H1 (cell line): ENCODE measurements around the gene HSD11B1. TPM values are rescaled to one million over a fixed set of nuclear protein-coding genes. Genes with fewer than 3 reads are reported as not detected.

ENCODE experiments used
- CTCF ChIA-PET: fragments of 300-600 bp; sonication (Branson Sonifier 250); formaldehyde crosslinking; loops from one replicate; lab custom pipeline; 2021; ENCODE audit not compliant: partially characterized antibody; lab: Charles Lee
- POLR2A ChIA-PET: fragments of 300-600 bp; sonication (Branson Sonifier 250); formaldehyde crosslinking; loops from one replicate; lab custom pipeline; 2021; ENCODE audit warnings: inconsistent platforms; ENCODE audit not compliant: partially characterized antibody; lab: Charles Lee
- DNase-seq, 2 experiments: peaks; one replicate each; pipeline versions ENCODE4 v3.0.0 to v3.0.0-alpha.2; 2010 to 2022; ENCODE audit warnings: low spot score in 2 of 2, low read depth in 1 of 2, mixed read lengths in 1 of 2
- FAIRE-seq: peaks from 2 replicates; lab custom pipeline; 2011; peaks lifted over from hg19 to GRCh38; lab: Jason Lieb, UNC
- H2AFZ ChIP-seq: 2 replicates; pipeline ENCODE4 v1.8.1; 2012; ENCODE audit warnings: low read length, inconsistent platforms
- H2AK5ac ChIP-seq: 2 replicates; pipeline ENCODE4 v1.6.1; 2013; ENCODE audit warnings: low read depth, low read length
- H2BK120ac ChIP-seq: replicated peaks from 2 replicates; pipeline ENCODE3; 2013; ENCODE audit warnings: low read depth, low read length, inconsistent platforms
- H2BK12ac ChIP-seq: 2 replicates; pipeline ENCODE4 v1.6.1; 2013; ENCODE audit warnings: low read depth, low read length
- H2BK15ac ChIP-seq: 2 replicates; pipeline ENCODE4 v1.6.1; 2013; ENCODE audit warnings: low read length
- H2BK20ac ChIP-seq: 2 replicates; pipeline ENCODE4 v1.6.1; 2013; ENCODE audit warnings: low read length
- H2BK5ac ChIP-seq: 2 replicates; pipeline ENCODE4 v1.6.1; 2013; ENCODE audit warnings: low read depth, low read length
- H3K14ac ChIP-seq: 2 replicates; pipeline ENCODE4 v1.6.1; 2013; ENCODE audit warnings: inconsistent platforms; ENCODE audit not compliant: insufficient read length
- H3K18ac ChIP-seq: 2 replicates; pipeline ENCODE4 v1.6.1; 2013; ENCODE audit warnings: low read length; ENCODE audit errors: extremely low read depth
- H3K23ac ChIP-seq: 2 replicates; pipeline ENCODE4 v1.6.1; 2013; ENCODE audit warnings: inconsistent platforms; ENCODE audit not compliant: insufficient read length
- H3K23me2 ChIP-seq: 2 replicates; pipeline ENCODE4 v1.6.1; 2013; ENCODE audit warnings: low read depth, low read length
- H3K27ac ChIP-seq: 2 replicates; pipeline ENCODE4 v1.6.1; 2011; ENCODE audit warnings: low read depth, low read length, inconsistent platforms
- H3K27me3 ChIP-seq, 4 experiments: replicated peaks in 1 of 4; 1 replicate in 1 of 4; 2 replicates in 3 of 4; pipeline versions ENCODE4 v1.6.1 to v1.8.1; 2011 to 2013; ENCODE audit warnings: low read length in 3 of 4, mild to moderate bottlenecking in 3 of 4, inconsistent platforms in 2 of 4, mixed read lengths in 2 of 4, moderate library complexity in 1 of 4; ENCODE audit not compliant: control insufficient read depth in 3 of 4, insufficient read depth in 3 of 4; ENCODE audit errors: extremely low read depth in 1 of 4
- H3K36me3 ChIP-seq, 4 experiments: 2 replicates each; pipeline versions ENCODE4 v1.6.1 to v1.8.1; 2011 to 2013; ENCODE audit warnings: mild to moderate bottlenecking in 4 of 4, low read length in 3 of 4, moderate library complexity in 2 of 4, control low read depth in 1 of 4, inconsistent platforms in 1 of 4; ENCODE audit not compliant: insufficient read depth in 4 of 4, control insufficient read depth in 2 of 4
- H3K4ac ChIP-seq: replicated peaks from 2 replicates; pipeline ENCODE3; 2013; ENCODE audit warnings: low read length, low read depth, mixed read lengths, inconsistent platforms; ENCODE audit not compliant: insufficient read length
- H3K4me1 ChIP-seq, 4 experiments: replicated peaks in 1 of 4; 1 replicate in 1 of 4; 2 replicates in 3 of 4; pipeline versions ENCODE4 v1.6.1 to v1.8.1; 2011 to 2013; ENCODE audit warnings: low read length in 3 of 4, inconsistent platforms in 2 of 4, mixed read lengths in 1 of 4; ENCODE audit not compliant: insufficient read depth in 4 of 4, control insufficient read depth in 3 of 4
- H3K4me2 ChIP-seq, 2 experiments: 2 replicates each; pipeline versions ENCODE4 v1.6.1 to v1.8.1; 2011 to 2013; ENCODE audit warnings: low read depth in 2 of 2, low read length in 2 of 2, control low read depth in 1 of 2, inconsistent platforms in 1 of 2, mild to moderate bottlenecking in 1 of 2; ENCODE audit not compliant: insufficient read depth in 1 of 2
- H3K4me3 ChIP-seq, 4 experiments: fragments of 200-600, 300-600 bp in 1 of 4; sonication (generic), shearing (Covaris generic), sonication (Bioruptor Twin) in 1 of 4; 2 replicates each; pipeline versions ENCODE4 v1.5.1 to v1.8.1; 2011 to 2016; ENCODE audit warnings: low read length in 4 of 4, low read depth in 3 of 4, control low read depth in 2 of 4, inconsistent platforms in 2 of 4, mild to moderate bottlenecking in 2 of 4, mixed read lengths in 1 of 4, moderate library complexity in 1 of 4; ENCODE audit not compliant: insufficient read depth in 2 of 4; ENCODE audit errors: extremely low read depth in 1 of 4
- H3K56ac ChIP-seq: replicated peaks from 2 replicates; pipeline ENCODE3; 2013; ENCODE audit warnings: low read depth, mild to moderate bottlenecking, mixed read lengths, low read length, inconsistent platforms; ENCODE audit not compliant: insufficient read length
- H3K79me1 ChIP-seq: 2 replicates; pipeline ENCODE4 v1.6.1; 2013; ENCODE audit warnings: low read depth, low read length, control low read depth
- H3K79me2 ChIP-seq, 2 experiments: 2 replicates each; pipeline versions ENCODE4 v1.6.1 to v1.8.1; 2012 to 2013; ENCODE audit warnings: low read length in 2 of 2, mild to moderate bottlenecking in 2 of 2, inconsistent platforms in 1 of 2; ENCODE audit not compliant: insufficient read depth in 2 of 2, control insufficient read depth in 1 of 2
- H3K9ac ChIP-seq, 4 experiments: replicated peaks in 1 of 4; 1 replicate in 1 of 4; 2 replicates in 3 of 4; pipeline versions ENCODE4 v1.6.1 to v1.8.1; 2011 to 2013; ENCODE audit warnings: low read depth in 3 of 4, low read length in 3 of 4, control low read depth in 2 of 4, mild to moderate bottlenecking in 2 of 4, moderate library complexity in 2 of 4, inconsistent platforms in 1 of 4; ENCODE audit errors: extremely low read depth in 1 of 4
- H3K9me3 ChIP-seq, 2 experiments: 2 replicates each; pipeline versions ENCODE4 v1.6.1 to v1.8.1; 2012 to 2013; ENCODE audit warnings: mild to moderate bottlenecking in 2 of 2, moderate library complexity in 2 of 2, control low read depth in 1 of 2, inconsistent platforms in 1 of 2, low read depth in 1 of 2, low read length in 1 of 2, mixed read lengths in 1 of 2; ENCODE audit not compliant: insufficient read depth in 2 of 2
- H4K20me1 ChIP-seq, 2 experiments: replicated peaks in 1 of 2; 2 replicates each; pipeline versions ENCODE3 to v1.8.1; 2011 to 2013; ENCODE audit warnings: inconsistent platforms in 2 of 2, low read length in 2 of 2, mild to moderate bottlenecking in 1 of 2; ENCODE audit not compliant: insufficient read depth in 2 of 2, control insufficient read depth in 1 of 2
- H4K5ac ChIP-seq: 2 replicates; pipeline ENCODE4 v1.6.1; 2013; ENCODE audit warnings: low read length, low read depth, mixed read lengths, inconsistent platforms; ENCODE audit not compliant: insufficient read length
- H4K8ac ChIP-seq: 2 replicates; pipeline ENCODE4 v1.8.0; 2013; ENCODE audit warnings: mild to moderate bottlenecking, moderate library complexity, low read length, inconsistent platforms; ENCODE audit not compliant: insufficient read depth; ENCODE audit errors: extremely low read depth
- H4K91ac ChIP-seq: replicated peaks from 2 replicates; pipeline ENCODE3; 2013; ENCODE audit warnings: low read length, mixed read lengths, inconsistent platforms; ENCODE audit not compliant: insufficient read length
- ASH2L ChIP-seq: fragments of 200-600, 300-600 bp; sonication (generic); IDR thresholded peaks from one replicate; pipeline ENCODE4 v1.7.1; 2017; ENCODE audit warnings: low read length
- SAP30 ChIP-seq: fragments of 300-600 bp; sonication (generic); IDR thresholded peaks from 2 replicates; pipeline ENCODE4 v1.7.1; 2012; ENCODE audit warnings: low read length, moderate library complexity, mild to moderate bottlenecking, inconsistent platforms; ENCODE audit not compliant: insufficient read depth, insufficient replicate concordance
- SP4 ChIP-seq: IDR thresholded peaks from 2 replicates; pipeline ENCODE4 v1.6.1; 2012; ENCODE audit warnings: low read length, inconsistent platforms
- WGBS, 2 experiments: shearing (Covaris generic) in 1 of 2; methylation state at CpG; one replicate each; pipeline versions ENCODE4 v1.1.6 to v1.1.7; 2013 to 2015; ENCODE audit warnings: low lambda C conversion rate in 2 of 2, mixed read lengths in 2 of 2, inconsistent platforms in 1 of 2, low coverage in 1 of 2, missing lambda C conversion rate in 1 of 2; ENCODE audit not compliant: insufficient replicate concordance in 2 of 2, insufficient coverage in 1 of 2, insufficient read length in 1 of 2; ENCODE audit errors: extremely low coverage in 1 of 2, missing lambda C conversion rate in 1 of 2; 5-methylcytosine and 5-hydroxymethylcytosine counted together
- polyA plus RNA-seq, 7 experiments: library from polyadenylated mRNA; depleted of rRNA in 3 of 7; stranded (reverse) in 5 of 7; unstranded in 2 of 7; fragments of >200 nt in 5 of 7; fragments of 200-250 nt in 2 of 7; gene quantifications; 1 replicate in 5 of 7; 2 replicates in 1 of 7; 4 replicates in 1 of 7; pipeline versions ENCODE4 v1.2.1 to v1.2.3, GENCODE V29; 2011 to 2013; ENCODE audit warnings: missing spikeins in 2 of 7, mixed read lengths in 2 of 7
- total RNA-seq: library from RNA; stranded (reverse); fragmentation: NEBNext Ultra II Directional; extraction: Animal tissue kit (Norgen Biotek cat#: 25700); gene quantifications from 2 replicates; pipeline ENCODE4 v1.2.1, GENCODE V29; 2021
- TF ChIP-seq, protein P1 (sequence below): IDR thresholded peaks from 2 replicates; pipeline ENCODE4 v1.6.1; 2012; ENCODE audit warnings: inconsistent platforms
- TF ChIP-seq, protein P2 (sequence below): IDR thresholded peaks from 2 replicates; pipeline ENCODE4 v1.6.1; 2012; ENCODE audit warnings: low read length, inconsistent platforms

Gene HSD11B1
- total and polyA plus RNA-seq, 2 of the 8 experiments (the other 6 are each of a cell fraction or from before 2014, with no cell fraction given) = not detected

DNA sequence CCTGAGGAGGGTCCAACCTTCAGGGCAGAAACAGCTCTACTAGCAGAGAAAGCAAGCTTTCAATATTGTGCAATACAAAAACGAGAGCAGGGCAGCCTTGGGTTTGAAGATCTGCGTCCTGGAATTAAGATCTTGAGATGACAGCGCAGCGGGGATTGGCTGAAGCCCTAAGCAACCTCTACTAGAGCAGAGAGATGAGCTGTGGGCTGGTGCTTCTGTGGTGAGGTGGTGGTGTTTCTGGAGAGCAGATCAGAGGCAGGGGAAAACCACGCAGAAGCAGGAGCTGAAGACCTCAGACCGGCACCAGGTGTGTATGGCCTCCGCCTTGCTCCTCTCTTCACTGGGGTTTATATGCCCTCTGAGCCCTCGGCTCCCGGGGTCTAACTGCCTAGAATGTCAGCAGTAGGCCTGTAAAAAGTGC, 63.7 kb downstream of the HSD11B1 start:
- Histone ChIP-seq H3K27ac (no peak overlapping the region), H2BK120ac (no peak overlapping the region), H2AK5ac (no peak overlapping the region), H3K4me1 (no peaks in the 10 kb centered on the region; a peak in 1 of 7 replicates), H2AFZ (no peak overlapping the region), H4K91ac (no peak overlapping the region), H3K4me2 (no peak overlapping the region), H3K9me3 (peaks cover 5 to 8% of the 10 kb centered on the region in 2 experiments; a peak in 2 of 4 replicates), H4K20me1 (peaks cover 0 to 11% of the 10 kb centered on the region in 2 experiments), H4K8ac (no peak overlapping the region), H4K5ac (no peak overlapping the region), H3K79me2 (no peaks in the 10 kb centered on the region), H3K56ac (no peak overlapping the region), H2BK12ac (no peak overlapping the region), H3K9ac (no peak overlapping the region), H2BK15ac (no peak overlapping the region), H2BK20ac (no peak overlapping the region), H2BK5ac (no peak overlapping the region), H3K4ac (no peak overlapping the region), H3K23ac (no peak overlapping the region), H3K79me1 (no peaks in the 10 kb centered on the region), H3K23me2 (peaks cover 13% of the 10 kb centered on the region; the same call in 1 of the 2 replicates), H3K4me3 (no peak overlapping the region), H3K27me3 (peaks cover 0 to 2% (median 0%) of the 10 kb centered on the region in 4 experiments; a peak in 2 of 7 replicates), H3K36me3 (no peaks in the 10 kb centered on the region; a peak in 1 of 8 replicates), H3K14ac (no peak overlapping the region), H3K18ac (no peak overlapping the region)
- TF ChIP-seq, protein P1, sequence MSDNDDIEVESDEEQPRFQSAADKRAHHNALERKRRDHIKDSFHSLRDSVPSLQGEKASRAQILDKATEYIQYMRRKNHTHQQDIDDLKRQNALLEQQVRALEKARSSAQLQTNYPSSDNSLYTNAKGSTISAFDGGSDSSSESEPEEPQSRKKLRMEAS = no peak
- TF ChIP-seq SAP30 (no peak), SP4 (no peak), ASH2L (no peak)
- TF ChIP-seq, protein P2, sequence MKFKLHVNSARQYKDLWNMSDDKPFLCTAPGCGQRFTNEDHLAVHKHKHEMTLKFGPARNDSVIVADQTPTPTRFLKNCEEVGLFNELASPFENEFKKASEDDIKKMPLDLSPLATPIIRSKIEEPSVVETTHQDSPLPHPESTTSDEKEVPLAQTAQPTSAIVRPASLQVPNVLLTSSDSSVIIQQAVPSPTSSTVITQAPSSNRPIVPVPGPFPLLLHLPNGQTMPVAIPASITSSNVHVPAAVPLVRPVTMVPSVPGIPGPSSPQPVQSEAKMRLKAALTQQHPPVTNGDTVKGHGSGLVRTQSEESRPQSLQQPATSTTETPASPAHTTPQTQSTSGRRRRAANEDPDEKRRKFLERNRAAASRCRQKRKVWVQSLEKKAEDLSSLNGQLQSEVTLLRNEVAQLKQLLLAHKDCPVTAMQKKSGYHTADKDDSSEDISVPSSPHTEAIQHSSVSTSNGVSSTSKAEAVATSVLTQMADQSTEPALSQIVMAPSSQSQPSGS = no peak
- no peak for FAIRE-seq
- ChIA-PET POLR2A (no interaction called here), CTCF (interaction anchor here (0.5 to 3.1 kb wide), 6 partner anchors 8 to 202 kb away, joined by 3 to 14 read pairs (median 4); partner anchors contain the start of genes C1orf74 and UTP25)
- no peak for DNase-seq
- 96% methylated on average over 9 of the region's 9 CpGs; no CpG with 5 or more reads in 1 of the 2 experiments for WGBS, 2 experiments
